ENCODE measurements around the gene LRRC7. TPM values are rescaled to one million over a fixed set of nuclear protein-coding genes. Genes with fewer than 3 reads are reported as not detected.

LRRC7 gene
- total and polyA plus RNA-seq, 11 donors: 0.25 to 4.1 (median 0.49) TPM; not detected in 1

- Histone ChIP-seq H3K4me1 (no peaks in the 10 kb centered on the region), H3K27me3 (no peaks in the 10 kb centered on the region), H3K4me3 (no peak overlapping the region), H3K36me3 (no peaks in the 10 kb centered on the region), H3K27ac (no peak overlapping the region), H3K9me3 (no peaks in the 10 kb centered on the region)
- 26 to 34% (median 31%) methylated on average over 3 of the region's 3 CpGs for WGBS, 4 donors
- intact Hi-C loops (cut with DNase I): no loop called here
- TF ChIP-seq POLR2A (IDR thresholded peaks at IDR 0.05) (no peak), CTCF (IDR thresholded peaks at IDR 0.05) (peak in 2 of 12 donors; percentile 9 to 19)
- no peak for DNase-seq
- no peak for ATAC-seq
These were observed 466.7 kb downstream of the LRRC7 start for GRCh38 chr1:70034403-70034802.

GRCh38 chr1:70038025-70038424, 470.3 kb downstream of the LRRC7 start:
- H3K9me3 ChIP-seq: no peaks in the 10 kb centered on the region
- intact Hi-C loops (cut with DNase I): no loop called here
- no peaks in the 10 kb centered on the region for H3K36me3 ChIP-seq
- TF ChIP-seq POLR2A (IDR thresholded peaks at IDR 0.05): no peak
- no peak for TF ChIP-seq CTCF (IDR thresholded peaks at IDR 0.05)
- DNase-seq (no peak), ATAC-seq (no peak)
- H3K4me3 ChIP-seq: no peak overlapping the region
- H3K27ac ChIP-seq: no peak overlapping the region
- no peaks in the 10 kb centered on the region for H3K27me3 ChIP-seq
- 81 to 91% (median 89%) methylated on average over 10 of the region's 10 CpGs for WGBS, 4 donors
- peaks cover 0 to 9% (median 0%) of the 10 kb centered on the region in 12 donors for H3K4me1 ChIP-seq

GRCh38 chr1:70039485-70039884, 471.8 kb downstream of the LRRC7 start:
- intact Hi-C loops (cut with DNase I): no loop called here
- ATAC-seq: no peak

GRCh38 chr1:70041317-70042045, 473.8 kb downstream of the LRRC7 start:
- no peaks in the 10 kb centered on the region for H3K36me3 ChIP-seq
- H3K4me1 ChIP-seq: peaks cover 0 to 19% (median 0%) of the 10 kb centered on the region in 12 donors
- DNase-seq: no peak
- no peaks in the 10 kb centered on the region for H3K9me3 ChIP-seq
- H3K4me3 ChIP-seq: no peak overlapping the region
- ATAC-seq: no peak
- H3K27me3 ChIP-seq: no peaks in the 10 kb centered on the region
- WGBS, 4 donors: 86 to 90% (median 88%) methylated on average over 7 of the region's 7 CpGs
- TF ChIP-seq CTCF (IDR thresholded peaks at IDR 0.05) (no peak), POLR2A (IDR thresholded peaks at IDR 0.05) (no peak)
- H3K27ac ChIP-seq: no peak overlapping the region
- intact Hi-C loops (cut with DNase I): no loop called here

More at GRCh38 chr1:70039485-70039884, 471.8 kb downstream of the LRRC7 start:
- 84 to 93% (median 87%) methylated on average over 6 of the region's 6 CpGs for WGBS, 4 donors
- TF ChIP-seq CTCF (IDR thresholded peaks at IDR 0.05): no peak
- TF ChIP-seq POLR2A (IDR thresholded peaks at IDR 0.05): no peak
- Histone ChIP-seq H3K4me3 (no peak overlapping the region), H3K36me3 (no peaks in the 10 kb centered on the region), H3K27ac (no peak overlapping the region), H3K4me1 (peaks cover 0 to 19% (median 0%) of the 10 kb centered on the region in 12 donors), H3K27me3 (no peaks in the 10 kb centered on the region), H3K9me3 (no peaks in the 10 kb centered on the region)
- no peak for DNase-seq
